Activated effector memory CD4-positive, alpha-beta T cell treated with Interleukin-2 at 50 U/mL for 16 hours (primary cell): Measurements from ENCODE around the gene TTLL9.

Experiments used
- DNase-seq: peaks from one replicate; pipeline ENCODE4 v3.0.0-alpha.2; 2020

Gene TTLL9

DNA sequence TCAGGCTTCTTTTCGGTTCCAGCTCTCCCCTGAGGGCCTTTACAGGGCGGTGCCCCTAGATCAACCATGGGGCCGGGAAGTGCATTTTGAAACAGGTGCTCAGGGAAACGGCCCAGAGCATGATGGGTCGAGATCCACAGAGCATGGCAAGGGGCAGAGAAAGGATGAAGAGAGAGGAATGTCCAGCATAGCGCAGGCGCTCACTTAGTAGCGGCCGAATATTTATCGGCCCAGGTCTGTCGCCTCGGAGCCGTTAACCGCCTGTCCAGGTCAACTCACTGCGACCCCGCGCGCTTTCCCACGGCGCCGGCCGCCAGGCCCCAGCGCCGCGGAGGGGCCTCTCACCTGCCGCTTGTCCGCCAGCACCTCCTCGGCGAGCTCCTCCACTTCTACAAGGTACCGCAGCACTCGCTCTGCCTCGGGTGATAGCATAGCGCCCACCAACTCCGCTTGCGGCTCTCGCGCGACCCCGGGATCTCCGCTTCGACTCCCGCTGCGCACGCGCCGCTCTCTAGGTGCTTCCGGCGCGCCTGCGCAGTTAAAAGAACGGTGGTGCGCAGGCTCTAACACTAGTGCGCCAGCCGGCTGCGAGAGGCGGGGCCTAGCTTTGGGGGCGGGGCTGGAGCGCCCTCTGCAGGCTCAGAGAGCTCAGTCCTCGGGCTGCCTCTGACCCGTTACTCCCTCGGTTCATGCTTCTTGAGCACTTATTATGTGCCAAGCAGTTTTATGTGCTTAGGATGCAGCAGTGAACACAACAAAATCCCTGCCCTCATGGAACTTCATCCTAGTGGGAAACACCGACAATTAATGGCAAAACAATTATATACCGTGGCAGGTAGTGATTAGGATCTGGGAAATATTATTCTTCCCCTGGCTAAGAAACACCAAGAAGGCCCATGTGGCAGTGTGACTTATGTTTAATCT, 81.4 kb downstream of the TTLL9 start, which contains the start of gene PDRG1:
Gene PDRG1, minus strand, starts transcription at position 517 of the 924 bp plus-strand sequence. Its CDS starts 85 bp downstream, at position 432.
- DNase-seq = peak; percentile 95

DNA sequence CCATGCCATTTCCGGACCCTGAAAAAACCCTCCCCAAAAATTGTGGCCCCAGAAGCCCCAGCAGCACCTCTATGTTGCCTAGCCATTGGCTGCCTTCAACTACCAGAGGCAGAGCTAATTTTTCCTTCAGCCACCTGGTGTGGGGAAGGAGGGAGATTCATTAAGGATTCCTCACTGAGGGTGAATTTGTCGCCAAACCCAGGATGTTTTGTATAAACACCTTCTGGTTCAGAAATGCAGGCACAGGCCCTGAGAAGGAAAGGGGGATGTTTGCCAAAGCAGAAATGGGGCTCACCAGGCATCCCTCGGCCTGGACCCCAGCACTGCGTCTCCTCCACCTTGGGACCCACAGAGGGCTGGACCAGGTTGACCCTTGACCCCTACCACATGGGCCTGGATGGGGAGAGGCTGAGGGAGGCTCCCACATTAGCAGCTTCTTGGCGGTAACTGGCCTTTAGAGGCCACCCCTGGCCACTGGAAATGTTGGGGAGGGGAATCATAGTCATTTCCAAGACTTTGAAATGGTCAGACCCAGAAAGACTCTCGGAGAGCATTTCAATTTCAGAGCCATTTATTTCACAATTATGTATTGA, 83.2 kb downstream of the TTLL9 start:
- DNase-seq = no peak

DNA sequence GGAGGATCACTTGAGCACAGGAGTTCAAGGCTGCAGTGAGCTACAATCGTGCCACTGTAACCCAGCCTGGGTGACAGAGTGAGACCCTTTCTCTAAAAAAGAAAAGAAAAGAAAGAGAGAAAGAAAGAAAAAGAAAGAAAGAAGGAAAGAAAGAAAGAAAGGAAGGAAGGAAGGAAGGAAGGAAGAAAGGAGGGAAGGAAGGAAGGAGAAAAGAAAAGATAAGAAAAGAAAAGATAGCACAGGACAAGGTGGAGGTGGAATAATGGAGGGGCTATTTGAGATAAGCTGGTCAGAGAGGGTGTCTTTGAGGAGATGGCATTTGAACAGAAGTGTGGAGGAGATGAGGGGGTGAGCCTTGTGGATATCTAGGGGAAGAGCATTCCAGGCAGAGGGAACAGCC, 84.1 kb downstream of the TTLL9 start:
- no peak for DNase-seq

DNA sequence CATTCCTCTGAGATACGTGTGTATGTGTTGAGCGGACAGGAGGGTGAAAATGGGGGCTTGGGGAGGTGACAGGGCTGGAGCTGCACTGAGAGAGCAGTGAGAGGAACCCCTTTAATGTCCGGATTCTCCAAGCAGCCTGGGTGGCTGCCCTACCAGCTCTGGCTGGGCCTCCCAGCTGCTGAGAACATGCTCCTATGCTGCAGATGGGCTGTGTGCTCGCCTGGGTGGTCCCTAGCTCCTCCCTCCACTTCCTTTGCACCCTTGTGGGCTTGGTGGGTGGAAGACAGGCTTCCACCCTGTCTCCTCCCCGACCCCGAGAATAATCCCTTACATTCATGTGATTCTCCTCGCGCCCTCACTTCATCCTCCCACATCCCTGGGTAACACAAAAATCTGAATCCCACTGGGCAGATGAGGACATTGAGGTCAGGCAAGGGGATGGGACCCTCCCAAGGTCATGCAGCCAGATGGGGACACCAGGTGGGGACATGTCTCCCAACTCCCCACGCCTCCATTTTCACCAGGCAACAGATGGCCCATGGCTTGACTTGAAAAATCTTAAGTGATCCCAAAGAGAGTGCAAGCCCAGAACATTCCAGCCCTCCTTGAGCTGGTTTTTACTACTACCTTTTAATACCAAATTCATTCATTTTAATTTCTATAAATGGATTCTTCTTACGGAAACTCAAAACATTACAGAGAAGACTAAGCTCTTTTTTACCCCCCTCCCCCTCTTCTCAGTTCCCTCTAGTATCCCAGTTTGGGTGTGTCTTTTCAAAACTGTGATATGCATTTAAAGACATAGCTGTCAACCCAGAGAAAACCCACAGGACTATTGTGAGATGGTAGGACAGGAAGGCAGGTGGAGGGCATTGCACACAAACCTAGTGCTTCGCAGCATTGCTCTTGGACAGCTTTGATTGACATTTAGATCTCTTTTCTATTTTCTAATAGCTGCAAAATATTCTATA, 86.4 kb downstream of the TTLL9 start:
- no peak for DNase-seq

DNA sequence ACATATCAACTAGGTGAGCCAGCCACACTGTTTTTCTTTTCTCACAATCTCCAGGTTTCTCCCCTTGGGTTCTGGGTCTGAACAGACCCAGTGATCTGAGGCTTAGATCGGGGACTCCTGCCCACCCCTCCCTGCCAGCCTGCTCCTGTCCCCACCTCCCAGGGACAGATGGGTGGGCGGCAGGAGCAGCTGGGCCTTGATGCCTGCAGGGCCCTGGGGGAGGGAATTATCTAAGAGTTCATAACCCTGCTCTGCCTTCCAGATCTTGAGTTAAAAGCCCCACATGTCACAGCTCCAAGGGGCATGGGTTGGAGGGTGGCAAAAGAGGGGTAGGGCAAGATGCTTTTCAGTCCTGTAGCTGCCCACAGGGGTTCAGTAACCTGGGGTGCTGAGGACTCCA, 92.3 kb downstream of the TTLL9 start:
- no peak for DNase-seq

DNA sequence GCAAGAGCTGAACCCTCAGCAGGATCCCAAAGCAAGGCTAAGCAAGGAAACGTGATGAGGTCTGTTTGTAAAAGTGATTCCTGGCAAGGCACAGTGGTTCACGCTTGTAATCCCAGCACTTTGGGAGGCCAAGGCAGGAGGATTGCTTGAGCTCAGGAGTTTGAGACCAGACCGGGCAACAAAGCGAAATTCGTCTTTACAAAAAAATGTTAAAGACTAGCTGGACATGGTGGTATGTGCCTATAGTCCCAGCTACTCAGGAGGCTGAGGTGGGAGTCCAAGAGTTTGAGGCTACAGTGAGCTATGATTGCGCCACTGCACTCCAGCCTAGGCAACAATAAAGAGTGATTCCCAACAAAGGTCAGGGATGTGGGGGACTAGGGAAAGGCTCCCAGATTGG, 93.5 kb downstream of the TTLL9 start:
- DNase-seq = no peak

DNA sequence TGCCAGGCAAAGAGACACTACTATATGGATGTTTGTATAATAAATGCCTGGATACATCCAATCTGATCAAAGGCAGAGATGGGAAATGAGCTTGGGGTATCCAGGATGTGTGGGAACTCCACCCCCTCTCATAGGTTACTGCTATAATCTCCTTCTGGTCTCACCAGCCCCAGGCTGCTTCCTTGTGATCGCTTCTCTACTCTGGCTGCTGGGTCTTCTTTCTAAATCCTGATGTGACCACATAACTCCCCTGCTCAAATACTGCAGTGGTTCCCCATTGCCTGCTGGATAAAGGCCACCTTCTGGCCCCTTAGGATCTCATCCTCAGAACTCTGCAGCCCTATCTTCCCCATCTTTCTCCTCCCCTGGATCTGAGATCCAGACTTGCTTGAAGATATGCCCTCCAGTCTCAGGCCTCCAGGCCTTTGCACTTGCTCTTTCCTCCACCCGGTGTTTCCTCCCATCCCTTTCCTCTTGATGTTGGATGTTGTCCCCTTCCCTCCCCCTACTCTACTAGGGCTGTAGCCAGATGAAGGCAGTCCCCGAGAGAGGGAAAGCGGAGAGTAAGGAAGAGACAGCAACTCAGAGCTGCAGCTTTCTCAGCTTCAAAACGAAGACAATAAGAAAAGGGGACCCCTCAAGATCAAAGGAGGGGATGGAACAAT, 96.7 kb downstream of the TTLL9 start:
- DNase-seq = no peak

DNA sequence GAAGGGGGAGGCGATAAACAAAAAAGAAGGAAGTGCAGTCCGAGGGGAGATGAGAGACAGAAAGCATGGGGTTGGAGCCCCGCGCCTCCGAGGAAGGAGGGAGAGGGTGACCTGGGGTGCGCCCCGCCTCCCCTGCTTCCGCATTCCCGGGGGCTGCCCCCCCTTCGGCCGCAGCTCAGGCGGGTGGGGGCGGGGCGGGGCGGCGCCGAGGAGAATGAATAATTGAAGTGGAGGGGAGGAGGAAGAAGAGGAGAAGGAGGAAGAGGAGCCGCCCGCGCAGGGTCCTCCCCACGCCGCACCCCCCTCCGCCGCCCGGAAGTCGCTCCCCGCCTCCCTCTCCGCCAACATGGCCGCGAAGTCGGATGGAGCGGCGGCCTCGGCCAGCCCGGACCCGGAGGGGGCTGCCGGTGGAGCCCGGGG, 97.4 kb downstream of the TTLL9 start, which contains the start of gene XKR7:
Gene XKR7, plus strand, starts transcription at position 322 of the 420 bp plus-strand sequence. Its CDS starts 25 bp downstream, at position 347.
- no peak for DNase-seq

DNA sequence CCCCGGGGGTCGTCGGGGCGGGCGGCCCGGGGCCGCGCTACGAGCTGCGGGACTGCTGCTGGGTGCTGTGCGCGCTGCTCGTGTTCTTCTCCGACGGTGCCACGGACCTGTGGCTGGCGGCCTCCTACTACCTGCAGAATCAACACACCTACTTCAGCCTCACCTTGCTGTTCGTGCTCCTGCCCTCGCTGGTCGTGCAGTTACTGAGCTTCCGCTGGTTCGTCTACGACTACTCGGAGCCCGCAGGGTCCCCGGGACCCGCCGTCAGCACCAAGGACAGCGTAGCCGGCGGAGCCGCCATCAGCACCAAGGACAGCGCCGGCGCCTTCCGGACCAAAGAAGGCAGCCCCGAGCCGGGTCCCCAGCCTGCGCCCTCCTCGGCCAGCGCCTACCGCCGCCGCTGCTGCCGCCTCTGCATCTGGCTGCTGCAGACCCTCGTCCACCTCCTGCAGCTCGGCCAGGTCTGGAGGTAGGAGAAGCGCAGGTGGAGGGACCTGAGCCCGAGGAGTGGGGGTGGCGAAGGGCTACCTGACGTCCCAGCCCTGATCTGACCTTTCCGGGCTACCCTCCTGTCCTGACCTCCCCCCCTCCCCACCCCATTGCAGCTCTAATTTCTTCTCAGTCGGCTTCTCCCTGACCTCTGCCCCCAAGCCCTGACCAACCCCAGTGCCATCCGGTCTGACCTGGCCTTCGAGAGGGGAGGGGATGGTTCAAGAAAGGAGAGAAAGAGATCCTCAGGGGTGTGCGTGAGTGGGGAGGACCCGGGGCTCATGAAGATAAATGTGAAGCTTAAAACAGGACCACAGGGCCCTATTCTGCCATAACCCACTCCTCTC, 98.1 kb downstream of the TTLL9 start:
- DNase-seq = peak; percentile 69

DNA sequence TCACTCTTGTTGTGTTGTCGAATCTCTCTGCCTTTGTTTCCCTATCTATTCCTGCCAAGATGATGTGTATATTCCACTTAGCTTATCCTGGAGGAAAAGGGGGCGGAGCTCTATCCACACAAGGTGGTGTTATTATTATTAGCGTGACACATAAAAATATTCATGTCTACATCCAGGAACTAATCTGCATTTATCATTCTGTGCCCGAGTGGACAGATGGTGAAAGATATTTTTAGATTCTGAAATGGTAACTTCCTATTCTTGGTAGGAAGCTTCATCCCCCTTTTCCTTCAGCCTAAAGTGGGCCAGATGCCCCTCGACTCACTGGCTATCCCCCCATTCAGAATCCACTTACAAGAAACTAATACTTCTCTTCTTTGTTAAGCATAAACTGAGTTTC, 99.6 kb downstream of the TTLL9 start:
- no peak for DNase-seq

DNA sequence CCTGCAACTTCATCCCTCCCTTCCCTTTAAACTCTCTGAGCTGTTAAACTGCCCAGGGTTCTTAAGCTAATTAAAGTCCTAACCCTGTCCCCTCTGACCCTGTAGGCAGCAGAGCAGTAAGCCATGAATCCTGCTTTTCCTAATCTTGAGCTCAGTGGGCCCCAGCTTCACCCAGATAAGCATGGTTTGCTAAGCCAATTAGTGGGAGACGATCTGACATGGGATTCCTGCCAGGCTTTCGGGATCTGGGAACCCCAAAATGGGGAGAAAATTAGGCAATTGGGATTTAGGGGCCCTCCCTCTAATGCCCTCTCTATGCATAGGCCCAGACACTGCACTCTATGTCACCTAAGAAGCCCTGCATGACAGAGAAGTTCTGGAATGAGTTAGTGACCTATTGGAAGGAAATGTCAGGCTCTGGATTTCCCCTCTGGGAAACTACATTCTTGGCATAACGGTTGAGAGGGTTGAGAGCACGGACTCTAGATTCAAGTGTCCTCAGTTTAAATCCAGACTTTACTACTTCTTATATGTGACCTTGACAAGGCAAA, 102.1 kb downstream of the TTLL9 start:
- no peak for DNase-seq

DNA sequence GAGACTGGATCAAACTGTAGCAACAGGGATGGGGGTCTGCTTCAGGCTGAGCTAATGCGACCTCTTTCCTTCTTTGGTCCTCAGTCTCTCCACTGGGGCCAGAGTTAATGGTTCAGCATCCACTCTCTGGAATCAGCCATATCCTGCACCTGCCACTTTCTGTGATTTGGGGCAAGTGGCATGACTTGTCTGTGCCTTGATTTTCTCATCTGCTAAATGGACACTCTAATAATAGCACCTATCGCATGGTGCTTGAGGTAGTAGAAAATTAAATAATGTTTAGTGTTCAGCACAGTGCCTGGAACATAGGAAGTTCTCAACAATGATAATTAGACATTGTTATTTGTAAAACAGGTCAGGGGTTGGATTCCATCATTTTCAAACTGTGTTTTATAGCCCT, 103.9 kb downstream of the TTLL9 start:
- DNase-seq = no peak

DNA sequence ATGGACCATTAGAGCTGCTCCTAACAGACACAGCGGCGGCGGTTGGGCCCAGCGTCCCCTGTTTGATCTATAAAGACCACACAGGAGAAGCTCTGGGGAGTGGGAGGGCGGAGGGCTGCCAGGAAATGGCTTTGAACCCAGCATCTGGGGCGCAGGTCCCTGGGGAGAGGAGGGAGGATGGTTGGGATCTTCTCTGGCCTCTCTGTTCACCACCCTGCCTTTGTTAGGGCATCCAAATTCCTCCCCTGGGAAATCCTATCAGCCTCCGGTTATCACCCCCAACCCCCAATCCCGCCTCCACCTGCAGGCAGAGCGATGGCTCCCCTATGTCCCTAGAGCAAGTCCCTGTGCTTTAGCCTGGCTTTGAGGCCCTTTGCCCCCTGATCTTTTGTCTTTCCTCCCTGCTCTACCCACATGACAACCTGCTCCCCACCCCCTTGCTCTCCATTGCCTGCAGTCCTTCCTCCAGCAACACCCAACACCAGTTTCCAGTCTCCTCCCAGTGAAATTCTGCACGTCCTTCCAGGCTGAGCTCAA, 104.6 kb downstream of the TTLL9 start:
- DNase-seq = no peak

DNA sequence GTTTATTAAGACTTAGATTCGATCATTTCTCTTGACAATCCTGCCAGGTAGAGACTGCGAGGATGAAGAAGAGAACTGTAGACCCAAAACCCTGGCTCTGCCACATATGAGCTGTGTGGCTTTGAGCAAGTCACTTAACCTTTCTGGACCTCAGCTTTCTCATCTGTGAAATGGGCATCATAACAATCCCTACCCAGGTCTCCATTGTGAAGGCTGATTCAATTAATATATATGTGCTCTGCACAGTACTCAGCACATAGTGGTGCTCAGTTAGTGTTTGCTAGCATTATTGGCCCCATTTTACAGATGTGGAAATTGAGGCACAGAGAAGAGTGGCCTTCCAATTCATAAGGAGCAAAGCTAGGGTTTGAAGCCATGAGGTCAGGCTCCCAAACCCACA, 105.4 kb downstream of the TTLL9 start:
- no peak for DNase-seq

DNA sequence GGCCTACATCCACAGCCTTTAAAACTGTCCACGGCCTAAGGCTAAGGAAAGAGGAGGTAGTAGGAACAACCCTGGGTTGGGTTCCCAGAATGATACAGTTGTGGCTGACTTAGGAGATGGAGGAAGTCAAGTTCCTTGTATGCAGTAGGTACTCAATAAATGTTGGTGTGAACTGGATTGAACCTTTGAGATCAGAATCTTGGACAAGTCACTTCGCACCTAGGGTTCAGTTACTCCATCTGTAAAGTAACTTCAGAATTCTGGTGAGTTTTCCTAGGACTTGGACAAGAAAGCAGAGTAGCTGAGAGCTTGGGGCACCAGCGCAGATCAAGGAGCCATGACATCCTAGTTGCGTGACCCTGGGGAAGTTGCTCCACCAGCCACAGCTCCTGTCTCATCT, 106.6 kb downstream of the TTLL9 start:
- DNase-seq = no peak

DNA sequence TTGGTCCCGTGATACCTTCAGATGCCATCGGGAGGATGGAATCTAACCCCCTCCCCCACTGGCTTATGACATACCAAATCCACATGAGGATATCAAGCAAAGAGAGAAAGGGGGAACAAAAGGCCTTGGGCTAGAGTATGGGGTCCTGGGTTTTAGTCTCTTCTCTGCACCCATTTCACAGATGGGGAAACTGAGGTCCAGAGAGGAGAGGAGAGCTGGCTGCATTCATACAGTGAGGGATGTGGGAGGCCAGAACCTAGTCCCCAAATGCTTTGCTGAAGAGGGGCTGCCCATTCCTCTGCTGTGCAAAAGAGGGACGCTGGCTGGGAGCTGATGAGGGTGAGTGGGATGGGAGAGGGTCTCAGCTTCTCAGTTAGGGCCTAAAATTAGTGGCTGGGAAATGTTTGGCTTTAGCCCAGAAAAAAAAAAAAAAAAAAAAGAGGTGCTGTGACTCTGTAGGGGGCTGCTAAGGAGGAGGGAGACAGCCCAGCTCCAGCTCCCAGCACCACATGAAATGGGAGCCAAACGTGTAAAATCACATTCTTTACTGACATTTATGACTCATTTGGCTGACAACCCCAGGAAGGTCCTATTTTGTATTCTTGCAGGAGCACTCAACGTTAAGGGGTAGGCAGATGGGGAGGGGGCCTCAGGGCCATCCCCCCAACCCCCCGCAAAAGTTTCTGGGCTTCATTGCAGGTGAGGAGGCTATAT, 109.4 kb downstream of the TTLL9 start:
- no peak for DNase-seq

DNA sequence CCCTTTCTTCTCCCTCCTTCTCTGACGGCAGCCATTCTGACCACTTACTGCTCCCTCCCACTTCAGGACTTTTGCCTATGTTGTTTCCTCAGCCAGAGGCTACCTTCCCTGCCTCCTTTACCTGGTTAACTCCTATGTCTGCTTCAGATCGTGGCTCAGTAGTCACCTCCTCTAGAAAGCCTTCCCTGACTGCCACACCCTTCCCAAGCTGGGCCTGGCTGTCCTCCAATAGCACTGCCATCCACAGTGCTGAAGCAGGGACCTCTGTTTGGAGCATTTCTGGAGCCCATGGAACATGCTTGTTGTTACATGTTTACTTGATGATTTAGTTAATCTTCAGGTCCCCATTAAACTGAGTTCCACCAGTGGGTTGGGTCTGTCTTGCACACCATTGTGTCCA, 111.3 kb downstream of the TTLL9 start:
- DNase-seq = no peak

DNA sequence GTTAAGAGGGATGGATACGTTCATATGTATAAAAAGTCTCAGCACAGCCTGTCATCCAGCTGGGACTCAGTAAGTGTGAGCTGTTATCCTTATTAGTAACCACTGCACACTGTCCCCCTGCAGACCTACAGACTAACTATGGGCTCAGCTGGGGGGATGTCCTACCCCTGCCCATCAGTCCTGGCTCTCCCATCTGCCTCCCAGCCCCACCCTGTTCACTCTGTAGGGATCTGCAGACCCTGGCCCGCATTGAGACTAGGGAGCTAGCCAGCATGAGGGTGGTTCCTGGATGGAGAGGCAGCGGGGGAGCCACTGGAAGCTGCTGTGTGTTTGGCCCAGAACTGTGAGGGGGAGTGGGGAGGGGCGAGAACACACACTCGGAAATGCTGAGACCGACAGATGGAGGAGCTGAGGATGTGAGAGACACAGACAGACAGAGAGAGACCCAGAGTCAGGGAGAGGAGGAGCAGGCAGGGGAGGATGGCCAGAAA, 114.6 kb downstream of the TTLL9 start:
- no peak for DNase-seq

DNA sequence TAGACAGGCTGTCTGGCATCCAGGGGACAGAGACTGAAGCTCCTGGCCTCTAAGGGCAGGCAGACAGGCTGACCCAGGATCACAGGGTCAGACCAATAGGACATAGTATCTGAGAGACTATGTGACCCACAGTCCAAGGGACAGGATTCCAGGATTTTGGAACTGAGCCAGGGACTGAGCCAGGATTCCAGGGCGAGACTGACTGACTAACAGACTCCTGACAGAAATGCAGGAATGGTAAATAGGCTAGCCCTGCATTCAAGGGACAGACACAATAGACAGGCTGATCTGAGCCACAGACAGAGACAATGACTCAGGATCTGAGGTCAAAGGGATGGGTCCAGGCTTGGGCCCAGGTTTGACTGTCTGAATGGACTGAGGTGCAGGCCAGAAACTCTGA, 117.3 kb downstream of the TTLL9 start:
- DNase-seq = no peak

DNA sequence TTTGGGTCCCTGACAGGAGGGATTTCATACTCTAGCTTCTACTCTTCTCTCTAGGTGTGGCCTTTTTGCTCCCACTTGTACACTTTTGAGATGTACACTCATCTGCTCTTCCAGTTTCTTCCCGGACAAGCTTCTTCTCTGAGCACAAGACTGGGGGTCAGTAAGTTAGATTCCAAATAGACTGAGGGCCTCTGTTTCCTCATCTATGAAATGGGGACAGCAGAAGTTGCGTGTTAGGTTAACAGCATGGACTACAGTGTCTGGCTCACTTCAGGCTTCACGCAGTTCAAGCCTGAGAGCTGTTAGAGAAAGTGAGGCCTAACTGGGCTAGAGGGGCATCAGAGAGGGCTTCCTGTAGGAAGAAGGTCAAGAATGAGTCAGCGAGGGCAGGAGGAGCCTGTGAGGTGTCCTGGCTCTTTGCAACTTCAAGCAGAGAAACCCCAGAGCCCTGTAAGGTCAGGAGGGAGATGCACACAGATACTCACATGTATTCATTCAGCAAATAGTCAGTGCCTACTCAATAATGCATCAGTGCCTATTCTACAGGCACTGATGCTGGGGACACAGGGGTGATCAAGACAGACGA, 118.1 kb downstream of the TTLL9 start:
- no peak for DNase-seq
